Spleen (tissue), 7 donors: ENCODE measurements around the gene MBNL1.

ENCODE experiments used
- POLR2A ChIP-seq, 3 donors: fragments of 450-650 bp; IDR thresholded peaks; one replicate each; pipeline ENCODE4 v1.5.1; 2017; ENCODE audit warnings: antibody characterized with exemption in 3 of 3, mild to moderate bottlenecking in 1 of 3
- POLR2AphosphoS5 ChIP-seq, 3 donors: sonication (generic); formaldehyde crosslinking; IDR thresholded peaks; one replicate each; pipeline ENCODE4 v1.5.1; 2017; ENCODE audit warnings: antibody characterized with exemption in 3 of 3
- TF ChIP-seq, protein P1 (sequence below), 11 experiments: fragments of 200-600 bp in 7 of 11; fragments of 450-650 bp in 4 of 11; sonication (generic) in 4 of 11; IDR thresholded peaks in 8 of 11; conservative IDR thresholded peaks in 3 of 11; 1 replicate in 7 of 11; 2 replicates in 4 of 11; pipeline versions ENCODE4 v1.4.0 to v1.8.0; 2016 to 2021; ENCODE audit warnings: antibody characterized with exemption in 11 of 11, inconsistent platforms in 4 of 11, mild to moderate bottlenecking in 1 of 11
- donor health status: DM: no; HTN: no; CAD: no; lungs with moderate emphysema.
- donor health status: DM: no; HTN: no; CAD: no.
- donor health status: DM: no; HTN: no; CAD: no.

DNA sequence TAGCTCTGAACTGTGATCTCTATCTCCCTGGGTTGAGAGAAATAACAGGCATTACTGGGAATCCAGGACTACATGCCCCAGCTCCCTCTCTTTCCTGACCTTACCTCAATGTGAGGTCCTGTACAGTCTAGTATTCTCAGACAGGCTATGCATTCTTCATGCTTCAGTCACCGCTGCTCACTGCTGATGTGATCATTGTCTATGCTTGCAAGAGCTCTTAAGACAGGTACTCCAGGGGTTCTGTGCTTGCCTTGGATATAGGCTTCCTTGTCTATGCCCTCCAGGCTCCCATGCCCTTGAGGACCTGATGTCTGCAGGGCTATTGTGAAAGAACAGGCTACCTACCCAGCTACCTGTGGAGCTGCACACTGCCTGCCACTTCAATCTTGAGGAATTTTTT, 183.6 kb downstream of the MBNL1 start:
- TF ChIP-seq, protein P1, sequence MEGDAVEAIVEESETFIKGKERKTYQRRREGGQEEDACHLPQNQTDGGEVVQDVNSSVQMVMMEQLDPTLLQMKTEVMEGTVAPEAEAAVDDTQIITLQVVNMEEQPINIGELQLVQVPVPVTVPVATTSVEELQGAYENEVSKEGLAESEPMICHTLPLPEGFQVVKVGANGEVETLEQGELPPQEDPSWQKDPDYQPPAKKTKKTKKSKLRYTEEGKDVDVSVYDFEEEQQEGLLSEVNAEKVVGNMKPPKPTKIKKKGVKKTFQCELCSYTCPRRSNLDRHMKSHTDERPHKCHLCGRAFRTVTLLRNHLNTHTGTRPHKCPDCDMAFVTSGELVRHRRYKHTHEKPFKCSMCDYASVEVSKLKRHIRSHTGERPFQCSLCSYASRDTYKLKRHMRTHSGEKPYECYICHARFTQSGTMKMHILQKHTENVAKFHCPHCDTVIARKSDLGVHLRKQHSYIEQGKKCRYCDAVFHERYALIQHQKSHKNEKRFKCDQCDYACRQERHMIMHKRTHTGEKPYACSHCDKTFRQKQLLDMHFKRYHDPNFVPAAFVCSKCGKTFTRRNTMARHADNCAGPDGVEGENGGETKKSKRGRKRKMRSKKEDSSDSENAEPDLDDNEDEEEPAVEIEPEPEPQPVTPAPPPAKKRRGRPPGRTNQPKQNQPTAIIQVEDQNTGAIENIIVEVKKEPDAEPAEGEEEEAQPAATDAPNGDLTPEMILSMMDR (IDR thresholded peaks at IDR 0.05 in 8 of 11, conservative IDR thresholded peaks at IDR 0.05 in 3 of 11), result no peak
- TF ChIP-seq POLR2AphosphoS5 (IDR thresholded peaks at IDR 0.05), result peak in 1 of 3 donors; percentile 14
- TF ChIP-seq POLR2A (IDR thresholded peaks at IDR 0.05), result no peak
